SK-N-SH treated with all-trans-retinoic acid at 6 μM for 48 hours (cell line): ENCODE data around the gene NKAP.

Source experiments
- ARNTL ChIP-seq: fragments of 450-650 bp; formaldehyde crosslinking; IDR thresholded peaks from 2 replicates; pipeline ENCODE4 v1.5.0; 2020; ENCODE audit warnings: low read depth, mild to moderate bottlenecking, moderate library complexity, borderline replicate concordance
- CREB5 ChIP-seq: fragments of 250-450 bp; sonication (Bioruptor Pico); IDR thresholded peaks from 2 replicates; pipeline ENCODE4 v1.5.1; 2020; ENCODE audit warnings: low read depth, mild to moderate bottlenecking, moderate library complexity
- ESRRG ChIP-seq: fragments of 250-450 bp; sonication (Bioruptor Pico); IDR thresholded peaks from 2 replicates; pipeline ENCODE4 v1.6.1; 2021; ENCODE audit warnings: mild to moderate bottlenecking
- POU6F1 ChIP-seq: fragments of 250-450 bp; sonication (Bioruptor Pico); IDR thresholded peaks from 2 replicates; pipeline ENCODE4 v1.8.0; 2021; ENCODE audit warnings: low read depth, mild to moderate bottlenecking, moderate library complexity, borderline replicate concordance
- PPARA ChIP-seq: fragments of 250-450 bp; sonication (Bioruptor Pico); IDR thresholded peaks from 2 replicates; pipeline ENCODE4 v1.5.0; 2020; ENCODE audit warnings: mild to moderate bottlenecking, borderline replicate concordance
- RARB ChIP-seq: fragments of 250-450 bp; sonication (Bioruptor Pico); IDR thresholded peaks from 2 replicates; pipeline ENCODE4 v1.8.0; 2021; ENCODE audit warnings: mild to moderate bottlenecking, moderate library complexity
- TCF4 ChIP-seq: fragments of 250-450 bp; sonication (Bioruptor Pico); IDR thresholded peaks from 2 replicates; pipeline ENCODE4 v1.8.0; 2021; ENCODE audit warnings: mild to moderate bottlenecking, moderate library complexity, borderline replicate concordance
- ZNF8 ChIP-seq: fragments of 450-650 bp; formaldehyde crosslinking; IDR thresholded peaks from 2 replicates; pipeline ENCODE4 v1.5.0; 2020; ENCODE audit warnings: mild to moderate bottlenecking, moderate library complexity

DNA sequence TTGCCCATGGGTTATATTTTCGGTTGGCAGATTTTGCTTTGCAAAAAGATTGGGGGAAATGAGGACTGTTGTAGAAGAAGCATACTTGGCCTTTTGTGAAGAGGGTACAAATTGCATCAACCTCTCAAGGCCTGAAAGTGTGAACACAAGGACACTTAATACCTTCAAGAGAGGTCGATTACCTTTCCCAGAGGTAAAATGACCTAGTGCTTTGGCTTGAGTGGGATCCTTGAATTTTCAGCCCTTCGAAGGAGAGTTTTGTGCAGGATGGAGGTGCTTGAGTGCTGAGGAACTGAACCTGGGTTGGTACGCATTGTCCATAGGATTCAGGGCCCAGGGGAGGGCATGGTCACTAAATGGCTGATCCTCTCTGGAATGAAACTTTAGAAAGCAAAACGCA lies 27.6 kb upstream of the NKAP start:
- TF ChIP-seq TCF4 (CRISPR knock-in tag) (no peak), CREB5 (CRISPR knock-in tag) (no peak), PPARA (CRISPR knock-in tag) (no peak), POU6F1 (CRISPR knock-in tag) (no peak), ARNTL (no peak), RARB (no peak), ESRRG (CRISPR knock-in tag) (no peak), ZNF8 (CRISPR knock-in tag) (no peak)
